ENCODE results near the gene TBC1D10A. TPM values are rescaled to one million over a fixed set of nuclear protein-coding genes. Genes with fewer than 3 reads are reported as not detected.

Gene TBC1D10A
- total RNA-seq, 1 donor from 2014 or later: 7.9 TPM

GRCh38 chr22:30332994-30333706, 6.4 kb upstream of the TBC1D10A start:
- no peak for TF ChIP-seq CTCF (IDR thresholded peaks at IDR 0.05; ENCODE audit: unreplicated experiment)
- no peak overlapping the region for H3K27ac Mint-ChIP-seq (ENCODE audit: unreplicated experiment)
- H3K4me3 Mint-ChIP-seq (ENCODE audit: unreplicated experiment): no peak overlapping the region
- H3K4me1 Mint-ChIP-seq (ENCODE audit: unreplicated experiment): no peaks in the 10 kb centered on the region
- DNase-seq (ENCODE audit: low spot score): no peak
- H3K9me3 Mint-ChIP-seq (ENCODE audit: unreplicated experiment): no peaks in the 10 kb centered on the region
- H3K27me3 Mint-ChIP-seq (ENCODE audit: unreplicated experiment): no peaks in the 10 kb centered on the region
- peaks cover 42% of the 10 kb centered on the region for H3K36me3 Mint-ChIP-seq (ENCODE audit: low read depth, unreplicated experiment)

GRCh38 chr22:30332551-30332950, 5.8 kb upstream of the TBC1D10A start:
- Mint-ChIP-seq H3K9me3 (ENCODE audit: unreplicated experiment) (no peaks in the 10 kb centered on the region), H3K27ac (ENCODE audit: unreplicated experiment) (no peak overlapping the region), H3K36me3 (ENCODE audit: low read depth, unreplicated experiment) (peaks cover 36% of the 10 kb centered on the region), H3K4me1 (ENCODE audit: unreplicated experiment) (no peaks in the 10 kb centered on the region), H3K4me3 (ENCODE audit: unreplicated experiment) (no peak overlapping the region), H3K27me3 (ENCODE audit: unreplicated experiment) (peaks cover under 1% of the 10 kb centered on the region)
- no peak for TF ChIP-seq CTCF (IDR thresholded peaks at IDR 0.05; ENCODE audit: unreplicated experiment)
- DNase-seq (ENCODE audit: low spot score): no peak

GRCh38 chr22:30328466-30329049, 1.8 kb upstream of the TBC1D10A start:
- Mint-ChIP-seq H3K4me3 (ENCODE audit: unreplicated experiment) (no peak overlapping the region), H3K27me3 (ENCODE audit: unreplicated experiment) (peaks cover 7% of the 10 kb centered on the region), H3K27ac (ENCODE audit: unreplicated experiment) (no peak overlapping the region), H3K4me1 (ENCODE audit: unreplicated experiment) (peaks cover 14% of the 10 kb centered on the region), H3K9me3 (ENCODE audit: unreplicated experiment) (no peaks in the 10 kb centered on the region), H3K36me3 (ENCODE audit: low read depth, unreplicated experiment) (peaks cover 12% of the 10 kb centered on the region)
- DNase-seq (ENCODE audit: low spot score): no peak
- TF ChIP-seq CTCF (IDR thresholded peaks at IDR 0.05; ENCODE audit: unreplicated experiment): no peak

- Mint-ChIP-seq H3K4me3 (ENCODE audit: unreplicated experiment) (peak overlapping the region; percentile 85), H3K4me1 (ENCODE audit: unreplicated experiment) (peaks cover 14% of the 10 kb centered on the region), H3K36me3 (ENCODE audit: low read depth, unreplicated experiment) (peaks cover 16% of the 10 kb centered on the region), H3K27ac (ENCODE audit: unreplicated experiment) (no peak overlapping the region), H3K27me3 (ENCODE audit: unreplicated experiment) (peaks cover 7% of the 10 kb centered on the region), H3K9me3 (ENCODE audit: unreplicated experiment) (no peaks in the 10 kb centered on the region)
- no peak for DNase-seq (ENCODE audit: low spot score)
- no peak for TF ChIP-seq CTCF (IDR thresholded peaks at IDR 0.05; ENCODE audit: unreplicated experiment)
These were observed 1.2 kb upstream of the TBC1D10A start for GRCh38 chr22:30327864-30328345.

- H3K36me3 Mint-ChIP-seq (ENCODE audit: low read depth, unreplicated experiment): peaks cover 13% of the 10 kb centered on the region
- H3K27me3 Mint-ChIP-seq (ENCODE audit: unreplicated experiment): peaks cover 7% of the 10 kb centered on the region
- H3K4me1 Mint-ChIP-seq (ENCODE audit: unreplicated experiment): peaks cover 14% of the 10 kb centered on the region
- no peak overlapping the region for H3K27ac Mint-ChIP-seq (ENCODE audit: unreplicated experiment)
- no peak for DNase-seq (ENCODE audit: low spot score)
- H3K9me3 Mint-ChIP-seq (ENCODE audit: unreplicated experiment): no peaks in the 10 kb centered on the region
- no peak for TF ChIP-seq CTCF (IDR thresholded peaks at IDR 0.05; ENCODE audit: unreplicated experiment)
- H3K4me3 Mint-ChIP-seq (ENCODE audit: unreplicated experiment): peak overlapping the region; percentile 84
These were observed 461 bp downstream of the TBC1D10A start for GRCh38 chr22:30326255-30326705.

All from endothelial cell (in vitro differentiated cells).